SU-DHL-6 (cell line): ENCODE results near the gene EPHA6.

Experiments
- H2AFZ ChIP-seq: fragments of 200-600 bp; sonication (generic); 2 replicates; pipeline ENCODE4 v1.6.1; 2014; ENCODE audit warnings: low read depth, mild to moderate bottlenecking, moderate library complexity, mixed read lengths, antibody characterized with exemption, low read length; ENCODE audit not compliant: severe bottlenecking
- H3F3A ChIP-seq: fragments of 200-600 bp; shearing (Covaris generic); 2 replicates; pipeline ENCODE4 v1.6.0; 2016; ENCODE audit warnings: antibody characterized with exemption, mild to moderate bottlenecking; ENCODE audit not compliant: insufficient read depth
- H3K27ac ChIP-seq: fragments of 200-600 bp; sonication (generic); 2 replicates; pipeline ENCODE4 v1.5.1; 2016; ENCODE audit warnings: low read depth, mild to moderate bottlenecking, low read length, moderate library complexity, mixed read lengths
- H3K27me3 ChIP-seq: fragments of 200-600 bp; sonication (generic), shearing (Covaris generic); 2 replicates; pipeline ENCODE4 v1.6.0; 2014; ENCODE audit warnings: mild to moderate bottlenecking, low read length
- H3K36me3 ChIP-seq: fragments of 200-600 bp; sonication (generic); 2 replicates; pipeline ENCODE4 v1.6.1; 2014; ENCODE audit warnings: mild to moderate bottlenecking, low read length, mixed read lengths
- H3K4me2 ChIP-seq: fragments of 300-600, 200-600 bp; shearing (Covaris generic), sonication (generic); 2 replicates; pipeline ENCODE4 v1.6.0; 2014; ENCODE audit warnings: low read length, low read depth, mild to moderate bottlenecking; ENCODE audit not compliant: poor library complexity, severe bottlenecking
- H3K4me3 ChIP-seq: fragments of 200-600 bp; sonication (generic); 2 replicates; pipeline ENCODE4 v1.5.1; 2014; ENCODE audit warnings: antibody characterized with exemption, low read length, mild to moderate bottlenecking, mixed read lengths; ENCODE audit not compliant: insufficient read depth, poor library complexity, severe bottlenecking
- H3K79me2 ChIP-seq: fragments of 200-600 bp; sonication (generic); 2 replicates; pipeline ENCODE4 v1.6.1; 2014; ENCODE audit warnings: mild to moderate bottlenecking, low read length, moderate library complexity; ENCODE audit not compliant: insufficient read depth
- H3K9ac ChIP-seq: fragments of 200-600 bp; sonication (generic); 2 replicates; pipeline ENCODE4 v1.7.0; 2014; ENCODE audit warnings: mild to moderate bottlenecking, low read length
- H3K9me2 ChIP-seq: fragments of 200-600 bp; sonication (generic); replicated peaks from 2 replicates; pipeline ENCODE4 v1.6.1; 2014; ENCODE audit warnings: low read length; ENCODE audit not compliant: insufficient read depth
- H3K9me3 ChIP-seq: fragments of 200-600 bp; sonication (generic); 2 replicates; pipeline ENCODE4 v1.6.1; 2014; ENCODE audit warnings: low read length, mixed read lengths; ENCODE audit not compliant: insufficient read depth
- H4K20me1 ChIP-seq: fragments of 200-600 bp; sonication (generic); 2 replicates; pipeline ENCODE4 v1.6.1; 2014; ENCODE audit warnings: low read depth, mild to moderate bottlenecking, antibody characterized with exemption, low read length, moderate library complexity, mixed read lengths
- CTCF ChIP-seq: fragments of 200-600 bp; sonication (generic); IDR thresholded peaks from one replicate; pipeline ENCODE4 v1.5.1; 2017; ENCODE audit warnings: antibody characterized with exemption, mild to moderate bottlenecking, low read length, moderate library complexity; ENCODE audit not compliant: insufficient read depth, poor library complexity, severe bottlenecking
- EZH2phosphoT487 ChIP-seq: fragments of 200-600 bp; sonication (generic), shearing (Covaris generic); conservative IDR thresholded peaks from 2 replicates; pipeline ENCODE4 v1.6.1; 2018; ENCODE audit warnings: mild to moderate bottlenecking, antibody characterized with exemption, low read length, moderate library complexity, mixed read lengths

Gene EPHA6

GRCh38 chr3:97057365-97057764 lies 243.0 kb downstream of the EPHA6 start:
- Histone ChIP-seq H4K20me1 (no peaks in the 10 kb centered on the region), H3F3A (no peaks in the 10 kb centered on the region), H3K4me2 (no peak overlapping the region), H3K79me2 (no peaks in the 10 kb centered on the region), H3K27me3 (no peaks in the 10 kb centered on the region), H3K27ac (no peak overlapping the region), H3K4me3 (no peak overlapping the region), H3K9me2 (no peaks in the 10 kb centered on the region), H2AFZ (no peak overlapping the region), H3K9me3 (no peaks in the 10 kb centered on the region; the same call in 1 of the 2 replicates), H3K36me3 (no peaks in the 10 kb centered on the region), H3K9ac (no peak overlapping the region)
- TF ChIP-seq CTCF (no peak), EZH2phosphoT487 (no peak)

DNA sequence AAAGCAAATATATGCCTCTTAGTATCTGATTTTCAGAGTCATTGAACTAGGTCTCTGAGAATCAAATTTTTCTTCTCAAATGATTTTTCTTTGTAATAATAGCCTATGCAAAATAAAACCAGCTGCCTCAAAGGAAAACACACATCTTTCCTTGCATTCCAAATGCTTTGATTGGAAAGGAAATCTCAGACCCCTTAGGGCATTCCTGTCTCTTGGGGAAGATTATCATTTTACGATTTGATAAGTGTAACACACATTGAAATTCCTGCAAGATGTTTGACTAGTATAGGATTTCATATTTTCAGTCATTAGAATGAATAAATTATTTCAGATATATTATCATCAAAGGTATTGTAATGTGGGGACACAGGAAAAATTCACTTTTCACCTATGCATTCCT lies 244.8 kb downstream of the EPHA6 start:
- H3K9me2 ChIP-seq, result no peaks in the 10 kb centered on the region
- H3K27me3 ChIP-seq, result no peaks in the 10 kb centered on the region
- no peak overlapping the region for H2AFZ ChIP-seq
- no peak overlapping the region for H3K4me2 ChIP-seq
- no peaks in the 10 kb centered on the region for H3K79me2 ChIP-seq
- no peak overlapping the region for H3K9ac ChIP-seq
- no peaks in the 10 kb centered on the region for H4K20me1 ChIP-seq
- no peak for TF ChIP-seq EZH2phosphoT487
- no peak for TF ChIP-seq CTCF
- no peak overlapping the region for H3K4me3 ChIP-seq
- no peaks in the 10 kb centered on the region for H3F3A ChIP-seq
- no peaks in the 10 kb centered on the region for H3K36me3 ChIP-seq
- H3K9me3 ChIP-seq, result no peaks in the 10 kb centered on the region; the same call in 1 of the 2 replicates
- H3K27ac ChIP-seq, result no peak overlapping the region

DNA sequence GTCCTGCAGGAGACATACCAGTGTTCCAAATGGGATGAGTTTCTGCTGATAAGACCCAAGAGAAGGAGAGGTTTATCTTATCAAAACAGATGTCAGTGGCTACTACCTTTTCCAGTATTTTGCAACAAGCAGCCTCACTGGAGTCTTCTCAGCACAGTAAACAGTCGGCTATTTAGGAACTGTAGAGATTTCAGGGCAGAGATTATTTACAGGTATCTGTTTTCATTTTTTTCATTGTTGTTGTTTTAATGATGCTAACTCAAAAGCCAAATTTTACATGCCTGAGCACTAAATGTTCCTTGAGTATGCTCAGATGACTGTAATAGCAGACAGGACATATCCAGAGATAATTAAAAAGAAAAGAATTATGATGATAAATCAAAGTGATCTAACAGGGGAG lies 252.1 kb downstream of the EPHA6 start:
- Histone ChIP-seq H3K9me2 (no peaks in the 10 kb centered on the region), H3K4me2 (no peak overlapping the region), H3K27ac (no peak overlapping the region), H3K27me3 (no peaks in the 10 kb centered on the region), H3K79me2 (no peaks in the 10 kb centered on the region), H3K9ac (no peak overlapping the region), H3K36me3 (no peaks in the 10 kb centered on the region), H3F3A (no peaks in the 10 kb centered on the region), H3K9me3 (no peaks in the 10 kb centered on the region; the same call in 1 of the 2 replicates), H2AFZ (no peak overlapping the region), H4K20me1 (no peaks in the 10 kb centered on the region), H3K4me3 (no peak overlapping the region)
- TF ChIP-seq EZH2phosphoT487, result no peak
- no peak for TF ChIP-seq CTCF

- Histone ChIP-seq H2AFZ (no peak overlapping the region), H3K27me3 (no peaks in the 10 kb centered on the region), H3F3A (no peaks in the 10 kb centered on the region), H3K9me3 (no peaks in the 10 kb centered on the region), H3K9ac (no peak overlapping the region), H3K4me2 (no peak overlapping the region), H3K4me3 (no peak overlapping the region), H3K79me2 (no peaks in the 10 kb centered on the region), H3K9me2 (no peaks in the 10 kb centered on the region), H3K27ac (no peak overlapping the region), H4K20me1 (no peaks in the 10 kb centered on the region), H3K36me3 (no peaks in the 10 kb centered on the region)
- no peak for TF ChIP-seq EZH2phosphoT487
- no peak for TF ChIP-seq CTCF
Observed at GRCh38 chr3:97070302-97070701, 255.9 kb downstream of the EPHA6 start.
